ENCODE measurements around the gene TBXA2R.

Gene TBXA2R

GRCh38 chr19:3544742-3545668 is 61.7 kb downstream of the TBXA2R start:
- Histone ChIP-seq H3K4me1 (ENCODE audit: control insufficient read depth, insufficient read depth, low read length) (no peaks in the 10 kb centered on the region), H3K4me3 (ENCODE audit: low read length) (no peak overlapping the region), H3K9ac (ENCODE audit: low read length) (no peak overlapping the region), H3K27ac (ENCODE audit: low read depth, low read length) (no peak overlapping the region), H3K27me3 (ENCODE audit: control insufficient read depth, insufficient read depth, low read length) (no peaks in the 10 kb centered on the region), H3K36me3 (ENCODE audit: control insufficient read depth, insufficient read depth, low read length) (no peaks in the 10 kb centered on the region)
